K562 (cell line): ENCODE results near the gene CCDC158. TPM values are rescaled to one million over a fixed set of nuclear protein-coding genes. Genes with fewer than 3 reads are reported as not detected.
A peak's percentile ranks its signal among the peaks of the same experiment; 100 is the strongest.
"Not testable (repeated sequence)": the region's sequence is repeated elsewhere in the genome, so short reads cannot be mapped to it uniquely, and the experiment has no call there.

Experiments
- ATAC-seq: fragments of 200-7000 bp; cut with Tn5 transposase; 3 replicates; pipeline ENCODE4 v1.9.1; 2020; ENCODE audit warnings: moderate library complexity
- BruUV-seq: library from RNA; stranded (reverse); fragments of 400-500 nt; replicated peaks from 2 replicates; lab custom pipeline; 2021; lab: Mats Ljungman, UMichigan
- CTCF ChIA-PET: fragments of 300-600 bp; formaldehyde crosslinking; extraction: SDS; loops from one replicate; lab custom pipeline; 2021; ENCODE audit warnings: low intra/inter-chr PET ratio; lab: Yijun Ruan, JAX
- POLR2A ChIA-PET: fragments of 300-600, 350-650 bp; sonication (Branson Sonifier 250); formaldehyde crosslinking; extraction: SDS; loops from one replicate; lab custom pipeline; 2021; ENCODE audit warnings: antibody characterized with exemption, inconsistent platforms; lab: Yijun Ruan, JAX
- DNase-seq, 4 experiments: peaks; one replicate each; pipeline versions ENCODE4 v3.0.0 to v3.0.0-alpha.2; 2011 to 2018; ENCODE audit warnings: low spot score in 3 of 4, mixed read lengths in 3 of 4; ENCODE audit errors: extremely low read depth in 1 of 4
- FAIRE-seq: peaks from 2 replicates; lab custom pipeline; 2011; peaks lifted over from hg19 to GRCh38; lab: Jason Lieb, UNC
- H2AFZ ChIP-seq: 2 replicates; pipeline ENCODE4 v1.6.0; 2011; ENCODE audit warnings: low read depth, low read length, control low read depth, inconsistent platforms
- H3K27ac ChIP-seq: fragments of 200-600 bp; 3 replicates; pipeline ENCODE4 v1.8.0; 2011; ENCODE audit warnings: low read depth, mild to moderate bottlenecking, control low read depth, inconsistent platforms, low read length, moderate library complexity, mixed read lengths; ENCODE audit errors: extremely low read depth
- H3K27me3 ChIP-seq, 2 experiments: fragments of 300-600 bp in 1 of 2; 2 replicates in 1 of 2; 3 replicates in 1 of 2; pipeline versions ENCODE4 v1.6.0 to v1.8.0; 2011; ENCODE audit warnings: inconsistent platforms in 2 of 2, low read length in 2 of 2, mild to moderate bottlenecking in 1 of 2, mixed read lengths in 1 of 2, moderate library complexity in 1 of 2; ENCODE audit not compliant: control insufficient read depth in 2 of 2, insufficient read depth in 2 of 2
- H3K36me3 ChIP-seq: fragments of 300-600 bp; 3 replicates; pipeline ENCODE4 v1.8.0; 2011; ENCODE audit warnings: mild to moderate bottlenecking, low read length, inconsistent platforms; ENCODE audit not compliant: control insufficient read depth, insufficient read depth
- H3K4me1 ChIP-seq, 2 experiments: fragments of 200-600 bp in 1 of 2; replicated peaks in 1 of 2; 2 replicates in 1 of 2; 3 replicates in 1 of 2; pipeline versions ENCODE4 v1.5.1 to v1.8.0; 2011; ENCODE audit warnings: inconsistent platforms in 2 of 2, low read length in 2 of 2, mild to moderate bottlenecking in 1 of 2, mixed read lengths in 1 of 2, moderate library complexity in 1 of 2; ENCODE audit not compliant: control insufficient read depth in 2 of 2, insufficient read depth in 2 of 2
- H3K4me2 ChIP-seq: 2 replicates; pipeline ENCODE4 v1.6.1; 2011; ENCODE audit warnings: low read length, control low read depth, inconsistent platforms, mixed read lengths; ENCODE audit not compliant: insufficient read depth
- H3K4me3 ChIP-seq: fragments of 200-600 bp; sonication (generic), shearing (Covaris generic); 2 replicates; pipeline ENCODE4 v1.5.1; 2016; ENCODE audit warnings: control low read depth, inconsistent platforms
- H3K79me2 ChIP-seq: fragments of 200-600 bp; 3 replicates; pipeline ENCODE4 v1.8.0; 2011; ENCODE audit warnings: low read length, inconsistent platforms; ENCODE audit not compliant: control insufficient read depth, insufficient read depth
- H3K9ac ChIP-seq, 2 experiments: 2 replicates each; pipeline versions ENCODE4 v1.6.0 to v1.6.1; 2011; ENCODE audit warnings: low read depth in 2 of 2, low read length in 2 of 2, control low read depth in 1 of 2, inconsistent platforms in 1 of 2, mild to moderate bottlenecking in 1 of 2, mixed read lengths in 1 of 2; ENCODE audit not compliant: insufficient read depth in 1 of 2
- H3K9me1 ChIP-seq: one replicate; pipeline ENCODE4 v1.6.0; 2011; ENCODE audit warnings: inconsistent platforms, mild to moderate bottlenecking, low read length, moderate library complexity; ENCODE audit not compliant: control insufficient read depth, insufficient read depth
- H3K9me3 ChIP-seq: replicated peaks from 2 replicates; pipeline ENCODE4 v1.5.1; 2011; ENCODE audit warnings: low read depth, low read length, inconsistent platforms; ENCODE audit not compliant: control insufficient read depth, insufficient read depth
- H4K20me1 ChIP-seq: replicated peaks from 2 replicates; pipeline ENCODE4 v1.6.1; 2011; ENCODE audit warnings: low read length, inconsistent platforms, mixed read lengths; ENCODE audit not compliant: control insufficient read depth, insufficient read depth
- CBX1 ChIP-seq: sonication (generic); IDR thresholded peaks from 2 replicates; pipeline ENCODE4 v1.6.1; 2016; ENCODE audit warnings: antibody characterized with exemption, low read depth, mild to moderate bottlenecking
- CBX3 ChIP-seq, 2 experiments: IDR thresholded peaks; 1 replicate in 1 of 2; 2 replicates in 1 of 2; pipeline ENCODE4 v1.6.1; 2012; ENCODE audit warnings: inconsistent platforms in 2 of 2, low read length in 2 of 2, borderline replicate concordance in 1 of 2, control low read depth in 1 of 2
- CBX5 ChIP-seq: IDR thresholded peaks from 2 replicates; pipeline ENCODE4 v1.6.1; 2014; ENCODE audit warnings: low read depth, borderline replicate concordance
- TRIM28 ChIP-seq: fragments of 450-650 bp; IDR thresholded peaks from 2 replicates; pipeline ENCODE4 v1.6.1; 2017
- in situ Hi-C: fragments of 300-500 bp; cut with MboI; formaldehyde crosslinking; loops from 4 replicates; pipeline ENCODE4 v1.15.0; 2018; ENCODE audit warnings: inconsistent platforms, mixed read lengths
- intact Hi-C: fragments of 100-400 bp; cut with micrococcal nuclease; formaldehyde crosslinking; loops from 2 replicates; pipeline ENCODE4 v1.14.2; 2022
- polyA plus RNA-seq, 8 experiments: library from polyadenylated mRNA; depleted of rRNA in 4 of 8; stranded (reverse) in 5 of 8; unstranded in 3 of 8; fragments of >200 nt; fragmentation: Nextera tagmentation in 2 of 8; fragmentation: Illumina TruSeq in 1 of 8; extraction: Ambion mirVana in 2 of 8; extraction: Trizol in 1 of 8; gene quantifications; 2 replicates each; pipeline versions ENCODE4 v1.2.1 to v1.2.3, GENCODE V29; 2011 to 2014; ENCODE audit warnings: inconsistent platforms in 1 of 8, missing spikeins in 1 of 8
- total RNA-seq, 7 experiments: library from RNA; depleted of rRNA in 6 of 7; stranded (reverse); fragments of >200 nt in 6 of 7; fragmentation: Illumina TruSeq in 2 of 7; extraction: Trizol in 2 of 7; gene quantifications; 2 replicates each; pipeline versions ENCODE4 v1.2.1 to v1.2.3, GENCODE V29; 2011 to 2021; ENCODE audit warnings: low replicate concordance in 1 of 7
- TF ChIP-seq, protein P1 (sequence below): fragments of 450-650 bp; IDR thresholded peaks from 2 replicates; pipeline ENCODE4 v1.6.1; 2018; ENCODE audit warnings: mild to moderate bottlenecking, low read depth; ENCODE audit not compliant: partially characterized antibody

CCDC158 gene
- total and polyA plus RNA-seq, 9 of the 15 experiments (the other 6 are each of a cell fraction or from before 2014, with no cell fraction given): not detected

DNA sequence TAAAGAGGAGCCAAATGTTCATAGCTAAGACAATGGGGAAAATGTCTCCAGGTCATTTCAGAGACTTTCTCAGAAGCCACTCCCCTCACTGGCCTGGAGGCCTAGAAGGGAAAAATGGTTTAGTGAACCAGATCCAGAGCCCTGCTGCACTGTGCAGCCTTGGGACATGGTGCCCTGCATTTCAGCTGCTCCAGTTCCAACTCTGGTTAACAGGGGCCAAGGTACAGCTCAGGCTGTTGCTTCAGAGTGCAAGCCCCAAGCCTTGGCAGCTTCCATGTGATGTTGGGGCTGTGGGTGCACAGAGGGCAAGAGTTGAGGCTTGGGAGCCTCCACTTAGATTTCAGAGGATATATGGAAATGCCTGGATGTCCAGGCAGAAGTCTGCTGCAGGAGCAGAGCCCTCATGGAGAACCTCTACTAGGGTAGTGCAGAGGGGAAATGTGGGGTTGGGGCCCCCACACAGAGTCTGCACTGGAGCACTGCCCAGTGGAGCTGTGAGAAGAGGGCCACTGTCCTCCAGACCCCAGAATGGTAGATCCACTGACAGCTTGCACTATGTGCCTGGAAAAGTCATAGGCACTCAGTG lies 61.0 kb downstream of the CCDC158 start:
- ATAC-seq, H4K20me1 ChIP-seq, H3K27me3 ChIP-seq, CTCF ChIA-PET, H3K4me3 ChIP-seq, intact Hi-C loops, H3K27ac ChIP-seq, H3K9me1 ChIP-seq, H3K9ac ChIP-seq, in situ Hi-C loops, DNase-seq, H2AFZ ChIP-seq, H3K79me2 ChIP-seq, BruUV-seq, H3K9me3 ChIP-seq, FAIRE-seq, H3K36me3 ChIP-seq, H3K4me2 ChIP-seq, H3K4me1 ChIP-seq: not testable (repeated sequence)
- POLR2A ChIA-PET: interaction anchor here (0.9 kb wide), 1 partner anchor 33 kb away, joined by 4 read pairs; no protein-coding TSS in a partner anchor
- TF ChIP-seq CBX1 (0 out of 2 replicates have a peak, but pooled peaks have one; percentile 33), CBX5 (0 out of 2 replicates have a peak, but pooled peaks have one; percentile 56), TRIM28 (peak; percentile 75; the same call in 1 of the 2 replicates), CBX3 (IDR thresholded peaks at IDR 0.05; ENCODE audit: borderline replicate concordance in 1 of 2, low read length in 2 of 2) (peak in 1 of 2 experiments; percentile 21; a peak in 1 of 3 replicates)
- TF ChIP-seq, protein P1, sequence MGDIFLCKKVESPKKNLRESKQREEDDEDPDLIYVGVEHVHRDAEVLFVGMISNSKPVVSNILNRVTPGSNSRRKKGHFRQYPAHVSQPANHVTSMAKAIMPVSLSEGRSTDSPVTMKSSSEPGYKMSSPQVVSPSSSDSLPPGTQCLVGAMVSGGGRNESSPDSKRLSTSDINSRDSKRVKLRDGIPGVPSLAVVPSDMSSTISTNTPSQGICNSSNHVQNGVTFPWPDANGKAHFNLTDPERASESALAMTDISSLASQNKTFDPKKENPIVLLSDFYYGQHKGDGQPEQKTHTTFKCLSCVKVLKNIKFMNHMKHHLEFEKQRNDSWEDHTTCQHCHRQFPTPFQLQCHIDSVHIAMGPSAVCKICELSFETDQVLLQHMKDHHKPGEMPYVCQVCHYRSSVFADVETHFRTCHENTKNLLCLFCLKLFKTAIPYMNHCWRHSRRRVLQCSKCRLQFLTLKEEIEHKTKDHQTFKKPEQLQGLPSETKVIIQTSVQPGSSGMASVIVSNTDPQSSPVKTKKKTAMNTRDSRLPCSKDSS: peak; percentile 56
